ENCODE measurements around the gene BABAM2.

BABAM2 gene

GRCh38 chr2:28035163-28035690, 144.7 kb downstream of the BABAM2 start:
- DNase-seq (ENCODE audit: low read depth in 2 of 2): no peak
- H3K4me3 ChIP-seq (replicated peaks in 1 of 2; ENCODE audit: low read depth in 2 of 2, low read length in 2 of 2): no peak overlapping the region
- no peak for TF ChIP-seq CTCF (IDR thresholded peaks at IDR 0.05; ENCODE audit: low read depth, low read length)

- DNase-seq (ENCODE audit: low read depth in 2 of 2): no peak
- no peak overlapping the region for H3K4me3 ChIP-seq (replicated peaks in 1 of 2; ENCODE audit: low read depth in 2 of 2, low read length in 2 of 2)
- no peak for TF ChIP-seq CTCF (IDR thresholded peaks at IDR 0.05; ENCODE audit: low read depth, low read length)
Observed at GRCh38 chr2:28035816-28036215, 145.3 kb downstream of the BABAM2 start.

GRCh38 chr2:28036307-28036706, 145.8 kb downstream of the BABAM2 start:
- no peak overlapping the region for H3K4me3 ChIP-seq (replicated peaks in 1 of 2; ENCODE audit: low read depth in 2 of 2, low read length in 2 of 2)
- TF ChIP-seq CTCF (IDR thresholded peaks at IDR 0.05; ENCODE audit: low read depth, low read length): no peak
- DNase-seq (ENCODE audit: low read depth in 2 of 2): peak; percentile 9 to 22

- no peak for TF ChIP-seq CTCF (IDR thresholded peaks at IDR 0.05; ENCODE audit: low read depth, low read length)
- no peak overlapping the region for H3K4me3 ChIP-seq (replicated peaks in 1 of 2; ENCODE audit: low read depth in 2 of 2, low read length in 2 of 2)
- DNase-seq (ENCODE audit: low read depth in 2 of 2): no peak
Observed at GRCh38 chr2:28038722-28039121, 148.2 kb downstream of the BABAM2 start.

- H3K4me3 ChIP-seq (replicated peaks in 1 of 2; ENCODE audit: low read depth in 2 of 2, low read length in 2 of 2): no peak overlapping the region
- TF ChIP-seq CTCF (IDR thresholded peaks at IDR 0.05; ENCODE audit: low read depth, low read length): no peak
- DNase-seq (ENCODE audit: low read depth in 2 of 2): peak in 1 of 2 donors; percentile 25
Observed at GRCh38 chr2:28045676-28046351, 155.3 kb downstream of the BABAM2 start.

- DNase-seq (ENCODE audit: low read depth in 2 of 2): no peak
- TF ChIP-seq CTCF (IDR thresholded peaks at IDR 0.05; ENCODE audit: low read depth, low read length): no peak
- no peak overlapping the region for H3K4me3 ChIP-seq (replicated peaks in 1 of 2; ENCODE audit: low read depth in 2 of 2, low read length in 2 of 2)
Observed at GRCh38 chr2:28046921-28047320, 156.4 kb downstream of the BABAM2 start.

GRCh38 chr2:28047681-28048080, 157.2 kb downstream of the BABAM2 start:
- no peak for TF ChIP-seq CTCF (IDR thresholded peaks at IDR 0.05; ENCODE audit: low read depth, low read length)
- H3K4me3 ChIP-seq (replicated peaks in 1 of 2; ENCODE audit: low read depth in 2 of 2, low read length in 2 of 2): no peak overlapping the region
- peak; percentile 86 to 87 for DNase-seq (ENCODE audit: low read depth in 2 of 2)

Measured in cardiac fibroblast (primary cell).